HL-60 (cell line): ENCODE data around the gene G6PC2.

Experiments used
- DNase-seq, 2 experiments: peaks; one replicate each; pipeline ENCODE4 v3.0.0-alpha.2; 2010 to 2020; ENCODE audit warnings: low read depth in 1 of 2, low spot score in 1 of 2
- H3K27ac ChIP-seq: fragments of 250-450 bp; sonication (Bioruptor Pico); replicated peaks from 2 replicates; pipeline ENCODE4 v1.5.1; 2020; ENCODE audit warnings: mild to moderate bottlenecking, moderate library complexity
- H3K27me3 ChIP-seq: fragments of 250-450 bp; sonication (Bioruptor Pico); 2 replicates; pipeline ENCODE4 v1.5.1; 2021; ENCODE audit warnings: mild to moderate bottlenecking, moderate library complexity; ENCODE audit not compliant: insufficient read depth, poor library complexity, severe bottlenecking
- H3K4me3 ChIP-seq: replicated peaks from 2 replicates; pipeline ENCODE4 v1.5.1; 2011; ENCODE audit warnings: mild to moderate bottlenecking, control low read depth, low read length; ENCODE audit not compliant: insufficient read depth
- GABPA ChIP-seq: IDR thresholded peaks from 2 replicates; pipeline ENCODE4 v1.6.1; 2012; ENCODE audit warnings: low read depth
- POLR2AphosphoS5 ChIP-seq: IDR thresholded peaks from 2 replicates; pipeline ENCODE4 v1.6.1; 2012; ENCODE audit warnings: low read depth
- SPI1 ChIP-seq: IDR thresholded peaks from 2 replicates; pipeline ENCODE4 v1.6.1; 2012; ENCODE audit warnings: low read depth, mild to moderate bottlenecking, borderline replicate concordance
- TF ChIP-seq, protein P1 (sequence below): IDR thresholded peaks from 2 replicates; pipeline ENCODE4 v1.6.1; 2012; ENCODE audit warnings: low read depth; ENCODE audit not compliant: insufficient replicate concordance
- TF ChIP-seq, protein P2 (sequence below): IDR thresholded peaks from one replicate; pipeline ENCODE4 v1.5.1; 2011; ENCODE audit warnings: low read length, control low read depth, inconsistent platforms; ENCODE audit not compliant: insufficient read depth

G6PC2 gene

DNA sequence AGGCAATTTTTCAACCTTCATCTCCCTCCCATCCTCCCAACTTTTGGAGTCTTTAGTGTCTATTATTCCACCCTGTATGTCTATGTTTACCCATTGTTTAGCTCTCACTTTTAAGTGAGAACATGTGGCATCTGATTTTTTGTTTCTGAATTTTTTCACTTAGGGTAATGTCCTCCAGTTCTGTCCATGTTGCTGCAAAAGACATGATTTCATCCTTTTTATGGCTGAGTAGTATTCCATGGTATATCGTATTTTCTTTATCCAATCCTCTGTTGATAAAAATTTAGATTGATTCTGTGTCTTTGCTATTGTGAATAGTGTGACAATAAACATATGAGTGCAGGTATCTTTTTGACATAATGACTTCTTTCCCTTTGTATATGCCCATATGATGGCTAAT lies 48.2 kb downstream of the G6PC2 start:
- DNase-seq: no peak
- no peak for TF ChIP-seq GABPA
- TF ChIP-seq, protein P1, sequence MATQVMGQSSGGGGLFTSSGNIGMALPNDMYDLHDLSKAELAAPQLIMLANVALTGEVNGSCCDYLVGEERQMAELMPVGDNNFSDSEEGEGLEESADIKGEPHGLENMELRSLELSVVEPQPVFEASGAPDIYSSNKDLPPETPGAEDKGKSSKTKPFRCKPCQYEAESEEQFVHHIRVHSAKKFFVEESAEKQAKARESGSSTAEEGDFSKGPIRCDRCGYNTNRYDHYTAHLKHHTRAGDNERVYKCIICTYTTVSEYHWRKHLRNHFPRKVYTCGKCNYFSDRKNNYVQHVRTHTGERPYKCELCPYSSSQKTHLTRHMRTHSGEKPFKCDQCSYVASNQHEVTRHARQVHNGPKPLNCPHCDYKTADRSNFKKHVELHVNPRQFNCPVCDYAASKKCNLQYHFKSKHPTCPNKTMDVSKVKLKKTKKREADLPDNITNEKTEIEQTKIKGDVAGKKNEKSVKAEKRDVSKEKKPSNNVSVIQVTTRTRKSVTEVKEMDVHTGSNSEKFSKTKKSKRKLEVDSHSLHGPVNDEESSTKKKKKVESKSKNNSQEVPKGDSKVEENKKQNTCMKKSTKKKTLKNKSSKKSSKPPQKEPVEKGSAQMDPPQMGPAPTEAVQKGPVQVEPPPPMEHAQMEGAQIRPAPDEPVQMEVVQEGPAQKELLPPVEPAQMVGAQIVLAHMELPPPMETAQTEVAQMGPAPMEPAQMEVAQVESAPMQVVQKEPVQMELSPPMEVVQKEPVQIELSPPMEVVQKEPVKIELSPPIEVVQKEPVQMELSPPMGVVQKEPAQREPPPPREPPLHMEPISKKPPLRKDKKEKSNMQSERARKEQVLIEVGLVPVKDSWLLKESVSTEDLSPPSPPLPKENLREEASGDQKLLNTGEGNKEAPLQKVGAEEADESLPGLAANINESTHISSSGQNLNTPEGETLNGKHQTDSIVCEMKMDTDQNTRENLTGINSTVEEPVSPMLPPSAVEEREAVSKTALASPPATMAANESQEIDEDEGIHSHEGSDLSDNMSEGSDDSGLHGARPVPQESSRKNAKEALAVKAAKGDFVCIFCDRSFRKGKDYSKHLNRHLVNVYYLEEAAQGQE: no peak
- no peak for TF ChIP-seq SPI1
- TF ChIP-seq, protein P2, sequence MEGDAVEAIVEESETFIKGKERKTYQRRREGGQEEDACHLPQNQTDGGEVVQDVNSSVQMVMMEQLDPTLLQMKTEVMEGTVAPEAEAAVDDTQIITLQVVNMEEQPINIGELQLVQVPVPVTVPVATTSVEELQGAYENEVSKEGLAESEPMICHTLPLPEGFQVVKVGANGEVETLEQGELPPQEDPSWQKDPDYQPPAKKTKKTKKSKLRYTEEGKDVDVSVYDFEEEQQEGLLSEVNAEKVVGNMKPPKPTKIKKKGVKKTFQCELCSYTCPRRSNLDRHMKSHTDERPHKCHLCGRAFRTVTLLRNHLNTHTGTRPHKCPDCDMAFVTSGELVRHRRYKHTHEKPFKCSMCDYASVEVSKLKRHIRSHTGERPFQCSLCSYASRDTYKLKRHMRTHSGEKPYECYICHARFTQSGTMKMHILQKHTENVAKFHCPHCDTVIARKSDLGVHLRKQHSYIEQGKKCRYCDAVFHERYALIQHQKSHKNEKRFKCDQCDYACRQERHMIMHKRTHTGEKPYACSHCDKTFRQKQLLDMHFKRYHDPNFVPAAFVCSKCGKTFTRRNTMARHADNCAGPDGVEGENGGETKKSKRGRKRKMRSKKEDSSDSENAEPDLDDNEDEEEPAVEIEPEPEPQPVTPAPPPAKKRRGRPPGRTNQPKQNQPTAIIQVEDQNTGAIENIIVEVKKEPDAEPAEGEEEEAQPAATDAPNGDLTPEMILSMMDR: no peak
- TF ChIP-seq POLR2AphosphoS5: no peak
- Histone ChIP-seq H3K27me3 (peaks cover 17% of the 10 kb centered on the region), H3K27ac (no peak overlapping the region), H3K4me3 (no peak overlapping the region)

DNA sequence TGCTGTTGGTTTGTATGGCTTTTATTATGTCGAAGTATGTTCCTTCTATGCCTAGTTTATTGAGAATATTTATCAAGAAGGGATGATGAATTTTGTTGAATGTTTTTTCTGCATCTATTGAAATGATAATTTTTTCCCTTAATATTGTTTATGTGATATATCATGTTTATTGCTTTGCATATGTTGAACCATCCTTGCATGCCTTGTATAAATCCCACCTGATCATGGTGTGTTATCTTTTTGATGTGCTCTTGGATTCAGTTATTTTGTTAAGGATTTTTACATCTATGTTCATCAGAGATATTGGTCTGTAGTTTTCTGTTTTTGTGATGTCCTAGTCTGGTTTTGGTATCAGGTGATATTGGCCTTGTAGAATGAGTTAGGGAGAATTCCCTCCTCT lies 50.8 kb downstream of the G6PC2 start:
- peaks cover 1% of the 10 kb centered on the region for H3K27me3 ChIP-seq
- no peak overlapping the region for H3K27ac ChIP-seq
- TF ChIP-seq POLR2AphosphoS5: no peak
- no peak for TF ChIP-seq SPI1
- TF ChIP-seq, protein P1: no peak
- TF ChIP-seq GABPA: no peak
- TF ChIP-seq, protein P2: no peak
- no peak for DNase-seq
- no peak overlapping the region for H3K4me3 ChIP-seq

DNA sequence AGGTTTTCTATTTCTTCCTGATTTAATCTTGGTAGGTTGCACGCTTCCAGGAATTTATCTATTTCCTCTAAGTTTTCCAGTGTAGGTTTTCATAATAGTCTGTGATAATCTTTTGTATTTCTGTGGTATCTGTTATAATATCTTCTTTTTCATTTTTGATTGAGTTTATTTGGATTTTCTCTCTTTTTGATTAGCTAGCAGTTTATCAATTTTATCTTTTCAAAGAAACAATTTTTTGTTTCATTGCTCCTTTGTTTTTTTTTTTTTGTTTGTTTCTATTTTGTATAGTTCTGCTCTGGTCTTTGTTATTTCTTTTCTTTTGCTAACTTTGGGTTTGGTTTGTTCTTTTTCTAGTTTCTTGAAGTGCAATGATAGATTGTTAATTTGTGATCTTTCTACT lies 51.3 kb downstream of the G6PC2 start:
- Histone ChIP-seq H3K27me3 (no peaks in the 10 kb centered on the region), H3K4me3 (no peak overlapping the region), H3K27ac (no peak overlapping the region)
- no peak for DNase-seq
- TF ChIP-seq POLR2AphosphoS5 (no peak), GABPA (no peak), SPI1 (no peak)
- TF ChIP-seq, protein P2: no peak
- TF ChIP-seq, protein P1: no peak
